HuH-7 (cell line): ENCODE results near the gene TRMT112.
"Not testable (repeated sequence)": the region's sequence is repeated elsewhere in the genome, so short reads cannot be mapped to it uniquely, and the experiment has no call there.

ENCODE experiments used
- DNase-seq: peaks from one replicate; pipeline ENCODE4 v3.0.0; 2011; ENCODE audit warnings: low spot score

Gene TRMT112

DNA sequence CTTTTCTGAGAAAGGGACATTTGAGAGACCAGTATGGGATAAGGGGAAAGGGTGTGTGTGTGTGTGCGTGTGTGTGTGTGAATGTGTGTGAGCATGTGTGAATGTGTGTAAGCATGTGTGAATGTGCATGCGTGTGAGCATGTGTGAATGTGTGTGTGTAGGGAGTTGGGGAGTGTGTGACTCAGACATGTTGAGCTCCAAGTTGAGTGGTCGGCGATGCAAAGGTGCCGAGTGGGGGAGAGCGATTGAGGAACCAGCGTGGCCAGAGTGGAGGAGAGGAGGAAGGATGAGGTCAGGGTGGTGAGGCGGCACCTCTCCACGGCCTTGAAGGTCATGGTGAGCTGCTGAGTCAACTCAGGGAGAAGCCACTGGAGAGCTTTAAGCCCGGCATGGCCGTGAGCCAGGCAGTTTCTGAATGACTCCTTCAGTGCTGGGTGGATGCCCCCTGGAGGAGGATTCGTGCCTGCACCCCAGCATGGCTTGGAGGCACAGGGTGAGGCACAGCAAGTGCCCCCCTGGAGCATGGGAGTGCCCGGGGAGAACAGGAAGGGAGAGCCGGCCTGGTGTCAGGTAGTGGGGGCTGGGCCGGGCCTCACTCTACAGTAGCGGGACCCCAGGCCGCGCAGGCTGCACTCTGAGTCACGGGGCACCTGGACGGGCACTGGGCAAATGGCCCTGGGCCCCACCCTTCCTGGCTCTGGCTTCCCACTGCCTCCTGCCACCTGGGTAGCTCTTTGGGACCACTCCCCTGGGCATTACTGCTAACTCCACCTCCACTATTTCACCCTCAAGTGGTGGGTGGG is 14.4 kb upstream of the TRMT112 start:
- DNase-seq: no peak

DNA sequence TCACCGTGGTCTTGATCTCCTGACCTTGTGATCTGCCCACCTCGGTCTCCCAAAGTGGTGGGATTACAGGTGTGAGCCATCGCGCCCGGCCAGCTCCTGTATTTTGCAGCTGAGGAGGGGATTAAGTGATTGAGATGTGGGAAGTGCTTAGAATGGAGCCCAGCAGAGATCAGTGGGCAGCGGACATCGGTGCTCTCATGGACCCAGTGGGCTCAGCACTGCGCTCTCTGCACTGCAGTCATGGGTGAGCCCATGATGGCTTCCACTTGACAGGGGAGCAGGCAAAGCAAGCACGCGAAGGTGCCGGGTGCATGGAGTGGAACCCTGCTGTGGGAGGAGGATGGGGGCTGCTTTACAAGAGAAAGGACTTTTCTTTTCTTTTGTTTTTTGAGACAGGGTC is 13.5 kb upstream of the TRMT112 start:
- DNase-seq: no peak

DNA sequence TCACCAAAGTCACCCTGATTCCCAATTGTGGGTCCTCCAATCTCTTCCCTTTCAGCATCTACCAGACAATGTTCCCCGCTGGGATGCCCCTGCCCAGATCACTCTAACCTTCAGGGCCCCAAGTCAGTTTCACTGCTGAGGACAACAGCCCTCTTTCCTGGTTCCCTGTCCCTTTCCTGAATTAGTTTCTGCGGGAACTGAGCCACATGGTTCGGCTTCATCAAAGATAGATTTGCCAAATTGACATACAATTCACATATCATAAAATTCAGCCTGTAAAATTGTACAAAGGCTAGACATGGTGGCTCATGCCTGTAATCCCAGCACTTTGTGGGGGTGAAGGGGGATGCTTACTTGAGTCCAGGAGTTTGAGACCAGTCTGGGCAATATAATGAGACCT is 10.6 kb upstream of the TRMT112 start:
- DNase-seq: no peak

DNA sequence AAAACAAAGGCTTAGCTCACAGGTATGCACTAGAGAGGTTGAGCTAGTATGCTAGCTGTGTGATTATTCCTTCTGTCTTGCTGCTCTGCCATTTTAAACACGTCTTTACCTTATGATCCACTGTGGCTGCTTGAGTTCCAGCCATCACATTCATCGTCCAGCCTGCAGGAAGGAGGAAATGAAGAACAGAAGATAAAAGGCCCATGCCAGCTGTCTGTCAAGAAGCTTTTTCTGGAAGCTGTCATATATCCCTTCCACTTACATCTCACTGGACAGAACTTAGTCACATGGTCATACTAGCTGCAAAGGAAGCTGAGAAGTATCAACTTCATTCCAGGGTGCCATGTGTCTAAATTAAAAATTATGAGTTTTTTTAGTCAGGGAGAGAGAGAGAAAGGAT is 10.0 kb upstream of the TRMT112 start:
- DNase-seq: no peak

DNA sequence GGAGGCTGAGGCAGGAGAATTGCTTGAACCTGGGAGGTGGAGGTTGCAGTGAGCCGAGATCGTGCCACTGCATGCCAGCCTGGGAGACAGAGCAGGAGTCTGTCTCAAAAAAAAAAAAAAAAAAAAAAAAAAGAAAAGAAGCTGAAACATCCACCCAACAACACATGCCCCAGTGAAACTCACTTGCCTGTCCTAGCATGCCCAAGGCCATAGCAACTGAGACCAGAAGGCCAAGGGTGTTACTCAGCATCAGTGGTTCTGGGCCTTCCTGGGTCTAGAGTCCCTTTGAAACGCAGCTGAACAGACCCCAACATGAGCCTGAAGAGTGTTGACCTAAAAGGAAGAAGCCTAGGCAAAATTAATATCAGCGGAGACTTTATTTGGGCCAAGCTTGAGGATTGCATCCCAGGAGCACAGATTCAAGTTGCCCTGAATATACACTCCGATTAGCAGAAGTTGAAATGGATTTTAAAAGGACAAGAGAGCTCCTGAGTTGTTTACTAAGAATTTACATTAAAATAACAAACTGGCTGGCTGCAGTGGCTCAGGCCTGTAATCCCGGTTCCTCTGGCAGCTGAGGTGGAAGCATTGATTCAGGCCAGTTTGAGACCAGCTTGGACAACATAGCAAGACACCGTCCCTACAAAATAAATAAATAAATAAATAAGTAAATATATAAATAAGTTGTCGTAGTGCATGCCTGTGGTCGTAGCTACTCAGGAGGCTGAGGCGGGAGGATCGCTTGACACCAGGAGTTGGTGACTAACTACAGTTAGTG is 7.5 kb upstream of the TRMT112 start:
- DNase-seq: no peak

DNA sequence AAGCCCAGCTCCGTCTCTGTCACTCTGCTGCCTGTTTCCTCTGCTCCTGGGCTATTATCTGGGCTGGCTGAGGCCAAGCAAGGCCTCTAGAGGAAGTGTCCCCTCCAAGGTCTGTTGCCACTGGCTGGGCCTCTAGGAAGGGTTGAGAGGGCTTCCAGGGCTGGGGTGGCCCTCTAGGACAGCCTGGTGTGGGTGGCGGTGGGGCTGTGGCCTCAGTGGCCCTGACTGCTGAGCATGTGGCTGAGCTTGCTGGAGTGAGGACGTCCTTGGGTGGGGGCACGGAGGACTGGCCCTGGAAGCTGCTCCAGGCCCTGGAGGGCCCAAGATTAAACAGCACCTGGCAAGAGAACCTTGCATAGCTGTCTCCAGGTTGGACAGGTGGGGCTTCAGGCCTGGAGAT is 6.6 kb upstream of the TRMT112 start:
- not testable (repeated sequence) for DNase-seq

DNA sequence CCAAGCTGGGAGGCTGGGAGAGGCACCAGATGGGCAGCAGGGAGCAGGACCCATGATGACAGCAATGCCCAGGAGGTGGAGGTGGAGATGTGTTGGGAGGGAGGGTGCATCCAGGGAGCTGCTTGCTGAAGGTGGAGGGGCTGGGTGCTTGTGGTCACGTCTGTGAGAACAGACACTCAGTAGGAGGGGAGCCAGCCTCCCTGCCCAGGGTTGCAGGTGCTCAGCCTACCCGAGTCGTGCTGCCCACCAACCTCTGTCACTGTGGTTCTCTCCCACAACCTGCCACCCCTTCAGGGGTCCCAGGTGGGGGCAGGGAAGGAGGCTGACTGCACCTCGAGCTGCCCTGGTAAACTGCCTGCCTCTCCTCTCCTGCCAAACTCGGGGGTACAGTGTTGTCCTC is 6.0 kb upstream of the TRMT112 start:
- no peak for DNase-seq

DNA sequence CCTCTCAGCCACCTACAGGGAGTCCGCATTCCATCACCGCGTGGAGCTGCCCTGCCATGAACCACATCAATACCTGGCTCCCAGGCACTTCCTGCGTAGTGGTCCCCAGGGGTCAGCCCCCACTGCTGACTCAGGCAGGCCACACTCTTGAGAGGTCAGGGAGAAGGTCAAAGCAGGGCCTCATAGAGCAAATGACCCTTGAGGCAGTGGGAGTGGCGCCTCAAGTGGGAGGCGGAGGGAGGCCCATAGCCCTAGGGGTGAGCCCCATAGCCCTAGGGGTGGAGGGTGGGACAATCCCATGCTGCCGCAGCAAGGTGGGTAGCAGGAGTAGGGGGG is 5.5 kb upstream of the TRMT112 start:
- DNase-seq: no peak

DNA sequence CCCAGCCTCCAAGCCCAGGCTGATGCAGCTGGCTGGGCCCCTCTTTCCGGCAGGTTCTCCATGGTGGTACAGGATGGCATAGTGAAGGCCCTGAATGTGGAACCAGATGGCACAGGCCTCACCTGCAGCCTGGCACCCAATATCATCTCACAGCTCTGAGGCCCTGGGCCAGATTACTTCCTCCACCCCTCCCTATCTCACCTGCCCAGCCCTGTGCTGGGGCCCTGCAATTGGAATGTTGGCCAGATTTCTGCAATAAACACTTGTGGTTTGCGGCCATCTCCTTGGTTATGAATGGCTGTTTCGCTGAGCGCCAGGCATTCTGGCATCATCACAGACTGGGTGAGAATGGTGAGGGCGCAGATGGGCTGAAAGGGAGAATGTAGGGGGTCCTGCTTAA is 4.2 kb upstream of the TRMT112 start:
- no peak for DNase-seq

DNA sequence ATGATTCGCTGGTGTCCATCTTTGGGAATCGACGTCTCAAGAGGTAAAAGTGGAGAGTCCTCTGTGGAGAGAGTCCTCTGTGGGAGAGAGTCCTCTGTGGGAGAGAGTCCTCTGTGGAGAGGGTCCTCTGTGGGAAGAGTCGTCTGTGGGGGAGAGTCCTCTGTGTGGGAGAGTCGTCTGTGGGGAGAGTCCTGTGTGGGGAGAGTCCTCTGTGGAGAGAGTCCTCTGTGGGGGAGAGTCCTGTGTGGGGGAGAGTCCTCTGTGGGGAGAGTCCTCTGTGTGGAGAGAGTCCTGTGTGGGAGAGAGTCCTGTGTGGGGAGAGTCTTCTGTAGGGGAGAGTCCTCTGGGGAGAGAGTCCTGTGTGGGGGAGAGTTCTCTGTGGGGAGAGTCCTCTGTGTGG is 3.7 kb upstream of the TRMT112 start:
- DNase-seq: no peak

DNA sequence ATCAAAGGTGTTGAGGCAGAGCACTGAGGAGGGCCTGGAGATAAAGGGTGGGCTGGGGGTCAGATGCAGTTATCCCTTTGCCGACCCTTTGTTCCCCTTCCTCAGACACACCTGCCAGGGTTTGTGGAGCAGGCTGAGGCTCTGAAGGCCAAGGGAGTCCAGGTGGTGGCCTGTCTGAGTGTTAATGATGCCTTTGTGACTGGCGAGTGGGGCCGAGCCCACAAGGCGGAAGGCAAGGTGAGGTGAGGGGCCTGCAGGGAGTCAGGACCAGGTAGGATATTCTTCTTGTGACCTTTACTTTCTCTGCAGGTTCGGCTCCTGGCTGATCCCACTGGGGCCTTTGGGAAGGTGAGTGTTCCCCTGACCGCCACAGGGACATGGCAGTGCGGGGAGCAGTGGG is 3.2 kb upstream of the TRMT112 start:
- DNase-seq: no peak

DNA sequence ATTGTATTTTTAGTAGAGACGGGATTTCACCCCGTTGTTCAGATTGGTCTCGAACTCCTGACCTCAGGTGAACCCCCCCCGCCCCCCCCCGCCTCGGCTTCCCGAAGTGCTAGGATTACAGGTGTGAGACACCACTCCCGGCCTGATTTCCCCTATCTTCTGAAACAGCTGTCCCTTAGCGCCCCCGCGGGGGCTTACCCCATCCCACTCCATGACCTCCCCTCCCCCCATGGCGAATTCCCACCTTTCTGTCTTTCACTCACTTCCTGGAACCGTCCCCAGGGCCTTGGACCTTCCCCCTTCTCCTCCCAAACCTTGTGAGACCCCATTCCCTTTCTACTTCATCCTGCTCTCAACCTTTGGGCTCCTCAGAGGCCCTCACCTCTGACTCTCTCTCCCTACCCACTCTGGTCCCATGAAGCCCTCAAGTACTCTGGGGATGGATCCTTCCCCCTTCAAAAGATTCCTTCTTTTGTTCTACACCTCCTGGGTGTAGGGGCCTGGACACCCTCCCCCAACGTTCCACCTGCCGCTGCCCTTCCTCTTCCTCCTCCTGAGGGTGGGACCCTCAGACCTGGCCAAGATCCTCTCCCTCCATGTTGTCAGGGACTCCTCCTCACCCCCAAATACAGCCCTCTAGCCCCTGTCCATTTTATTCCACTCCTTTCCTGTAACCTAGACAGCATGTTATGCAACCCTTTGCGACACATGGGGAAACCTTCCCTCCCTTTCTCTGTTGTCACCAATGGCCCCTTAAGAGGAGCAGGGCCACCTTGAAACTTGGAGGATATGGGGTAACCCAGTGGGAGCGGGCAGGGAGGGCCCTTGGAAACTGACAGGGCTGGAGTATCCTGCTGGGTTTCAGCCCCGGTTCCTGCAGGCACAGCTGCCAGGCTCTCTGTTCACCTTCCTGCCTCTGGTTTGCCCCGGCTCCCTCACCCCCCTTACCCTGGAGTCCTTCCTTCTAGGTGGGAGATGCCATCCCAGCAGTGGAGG is 1.7 kb upstream of the TRMT112 start:
- no peak for DNase-seq

DNA sequence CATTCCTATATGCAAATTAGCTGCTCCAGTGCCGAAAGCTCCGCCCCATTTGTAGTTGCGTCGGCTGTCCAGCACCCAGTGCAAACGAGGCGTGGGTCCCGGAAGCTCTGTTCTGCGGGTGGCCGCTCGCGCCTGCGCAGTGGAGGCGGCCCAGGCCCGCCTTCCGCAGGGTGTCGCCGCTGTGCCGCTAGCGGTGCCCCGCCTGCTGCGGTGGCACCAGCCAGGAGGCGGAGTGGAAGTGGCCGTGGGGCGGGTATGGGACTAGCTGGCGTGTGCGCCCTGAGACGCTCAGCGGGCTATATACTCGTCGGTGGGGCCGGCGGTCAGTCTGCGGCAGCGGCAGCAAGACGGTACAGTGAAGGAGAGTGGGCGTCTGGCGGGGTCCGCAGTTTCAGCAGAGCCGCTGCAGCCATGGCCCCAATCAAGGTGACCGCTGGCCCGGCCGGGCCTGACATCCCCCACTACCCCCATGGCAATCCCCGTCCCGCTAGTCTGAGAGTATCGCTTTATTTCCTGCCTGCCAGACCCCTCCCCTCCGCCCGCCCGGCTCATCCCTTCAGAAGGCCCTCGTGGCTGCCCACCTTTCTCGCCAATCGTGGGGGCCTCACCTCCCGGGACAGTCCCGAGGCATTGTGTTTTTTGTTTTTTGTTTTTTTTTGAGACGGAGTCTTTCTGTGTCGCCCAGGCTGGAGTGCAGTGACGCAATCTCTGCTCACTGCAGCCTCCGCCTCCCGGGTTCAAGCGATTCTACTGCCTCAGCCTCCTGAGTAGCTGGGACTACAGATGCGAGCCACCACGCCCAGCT is 804 bp upstream of the TRMT112 start, which contains the start of gene PRDX5:
TSS of gene PRDX5 (plus strand) at position 161 of the 805 bp plus-strand sequence. CDS start at position 256, 95 bp downstream.
- DNase-seq: peak; percentile 86

DNA sequence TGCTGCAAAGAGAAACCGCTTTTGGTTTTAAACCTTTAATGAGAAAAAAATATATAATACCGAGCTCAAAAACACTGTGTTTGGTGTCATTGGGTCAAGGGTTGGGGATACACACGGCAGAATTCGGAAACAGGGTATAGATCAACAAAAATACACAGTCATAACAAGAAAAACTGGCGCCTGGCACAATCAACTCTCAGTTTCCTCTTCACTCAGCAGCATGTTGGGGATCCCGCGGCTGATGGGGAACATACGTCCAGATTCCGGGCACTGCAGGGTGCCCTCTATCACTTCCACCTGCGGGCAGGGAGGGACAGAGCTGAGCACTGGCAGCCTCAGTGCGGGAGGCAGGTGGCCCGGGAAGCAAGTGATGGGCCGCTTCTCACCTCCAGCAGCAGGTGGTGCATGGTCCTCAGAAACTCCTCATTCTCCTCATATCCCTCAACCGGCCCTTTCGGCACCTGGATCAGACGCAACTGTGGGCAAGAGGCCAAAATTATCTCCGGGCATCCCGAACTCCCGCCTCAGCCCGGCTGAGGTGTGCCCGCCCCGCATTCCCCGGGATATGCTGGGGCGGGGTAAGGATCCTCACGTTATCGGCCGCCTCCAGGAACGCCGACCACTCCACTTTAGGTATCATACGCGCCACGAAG is 561 bp downstream of the TRMT112 start:
- no peak for DNase-seq

DNA sequence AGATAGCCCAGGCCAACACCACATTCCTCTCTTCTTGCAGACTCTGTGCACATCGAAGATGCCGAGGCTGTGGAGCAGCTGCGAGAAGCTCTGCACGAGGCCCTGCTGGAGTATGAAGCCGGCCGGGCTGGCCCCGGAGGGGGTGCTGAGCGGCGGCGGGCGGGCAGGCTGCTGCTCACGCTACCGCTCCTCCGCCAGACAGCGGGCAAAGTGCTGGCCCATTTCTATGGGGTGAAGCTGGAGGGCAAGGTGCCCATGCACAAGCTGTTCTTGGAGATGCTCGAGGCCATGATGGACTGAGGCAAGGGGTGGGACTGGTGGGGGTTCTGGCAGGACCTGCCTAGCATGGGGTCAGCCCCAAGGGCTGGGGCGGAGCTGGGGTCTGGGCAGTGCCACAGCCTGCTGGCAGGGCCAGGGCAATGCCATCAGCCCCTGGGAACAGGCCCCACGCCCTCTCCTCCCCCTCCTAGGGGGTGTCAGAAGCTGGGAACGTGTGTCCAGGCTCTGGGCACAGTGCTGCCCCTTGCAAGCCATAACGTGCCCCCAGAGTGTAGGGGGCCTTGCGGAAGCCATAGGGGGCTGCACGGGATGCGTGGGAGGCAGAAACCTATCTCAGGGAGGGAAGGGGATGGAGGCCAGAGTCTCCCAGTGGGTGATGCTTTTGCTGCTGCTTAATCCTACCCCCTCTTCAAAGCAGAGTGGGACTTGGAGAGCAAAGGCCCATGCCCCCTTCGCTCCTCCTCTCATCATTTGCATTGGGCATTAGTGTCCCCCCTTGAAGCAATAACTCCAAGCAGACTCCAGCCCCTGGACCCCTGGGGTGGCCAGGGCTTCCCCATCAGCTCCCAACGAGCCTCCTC is 1.5 kb downstream of the TRMT112 start:
- not testable (repeated sequence) for DNase-seq

DNA sequence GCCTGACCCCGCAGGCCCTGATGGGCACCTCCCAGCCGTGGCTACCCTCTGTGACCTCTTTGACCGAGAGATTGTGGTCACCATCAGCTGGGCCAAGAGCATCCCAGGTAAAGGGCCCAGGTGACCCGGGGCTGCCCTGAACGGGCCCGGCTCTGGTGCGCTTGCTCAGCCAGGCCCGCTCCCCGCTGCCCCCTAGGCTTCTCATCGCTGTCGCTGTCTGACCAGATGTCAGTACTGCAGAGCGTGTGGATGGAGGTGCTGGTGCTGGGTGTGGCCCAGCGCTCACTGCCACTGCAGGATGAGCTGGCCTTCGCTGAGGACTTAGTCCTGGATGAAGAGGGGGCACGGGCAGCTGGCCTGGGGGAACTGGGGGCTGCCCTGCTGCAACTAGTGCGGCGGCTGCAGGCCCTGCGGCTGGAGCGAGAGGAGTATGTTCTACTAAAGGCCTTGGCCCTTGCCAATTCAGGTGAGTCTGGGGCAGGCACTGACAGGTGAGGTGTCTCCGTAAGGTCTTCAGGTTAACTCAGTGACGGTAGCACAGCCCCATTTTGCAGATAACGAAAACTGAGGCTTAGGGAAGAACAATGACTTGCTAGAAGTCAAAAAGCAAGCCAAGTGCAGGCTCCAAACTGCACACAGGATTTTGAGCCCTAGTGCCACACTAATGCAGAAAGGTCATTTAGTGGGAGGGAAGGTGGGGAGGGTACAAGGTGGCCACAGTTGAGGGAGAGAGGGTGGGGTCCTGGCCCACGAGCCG is 2.4 kb downstream of the TRMT112 start:
- no peak for DNase-seq

DNA sequence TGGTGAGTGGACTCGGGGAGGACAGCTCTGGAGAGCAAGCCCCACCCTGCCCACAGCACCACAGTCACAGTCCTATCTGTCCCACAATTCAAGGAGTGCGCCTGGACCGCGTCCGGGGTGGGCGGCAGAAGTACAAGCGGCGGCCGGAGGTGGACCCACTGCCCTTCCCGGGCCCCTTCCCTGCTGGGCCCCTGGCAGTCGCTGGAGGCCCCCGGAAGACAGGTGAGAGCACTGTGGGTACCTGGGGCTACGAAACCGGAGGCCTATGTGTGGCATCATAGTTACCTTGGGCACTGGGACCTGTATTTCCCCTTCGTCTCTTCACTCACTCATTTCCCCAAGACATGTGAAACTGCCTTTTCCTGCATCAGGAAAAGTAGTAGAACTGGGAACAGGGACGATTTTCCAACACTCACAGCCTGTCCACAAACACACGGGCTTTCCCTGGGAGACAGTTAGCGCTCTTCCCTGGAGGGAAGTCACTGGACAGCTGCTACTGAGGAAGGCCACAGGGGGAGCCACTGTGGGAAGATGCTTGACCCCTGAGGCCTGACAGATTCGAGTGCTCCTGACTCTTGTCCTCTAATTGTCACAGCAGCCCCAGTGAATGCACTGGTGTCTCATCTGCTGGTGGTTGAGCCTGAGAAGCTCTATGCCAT is 3.1 kb downstream of the TRMT112 start:
- no peak for DNase-seq

DNA sequence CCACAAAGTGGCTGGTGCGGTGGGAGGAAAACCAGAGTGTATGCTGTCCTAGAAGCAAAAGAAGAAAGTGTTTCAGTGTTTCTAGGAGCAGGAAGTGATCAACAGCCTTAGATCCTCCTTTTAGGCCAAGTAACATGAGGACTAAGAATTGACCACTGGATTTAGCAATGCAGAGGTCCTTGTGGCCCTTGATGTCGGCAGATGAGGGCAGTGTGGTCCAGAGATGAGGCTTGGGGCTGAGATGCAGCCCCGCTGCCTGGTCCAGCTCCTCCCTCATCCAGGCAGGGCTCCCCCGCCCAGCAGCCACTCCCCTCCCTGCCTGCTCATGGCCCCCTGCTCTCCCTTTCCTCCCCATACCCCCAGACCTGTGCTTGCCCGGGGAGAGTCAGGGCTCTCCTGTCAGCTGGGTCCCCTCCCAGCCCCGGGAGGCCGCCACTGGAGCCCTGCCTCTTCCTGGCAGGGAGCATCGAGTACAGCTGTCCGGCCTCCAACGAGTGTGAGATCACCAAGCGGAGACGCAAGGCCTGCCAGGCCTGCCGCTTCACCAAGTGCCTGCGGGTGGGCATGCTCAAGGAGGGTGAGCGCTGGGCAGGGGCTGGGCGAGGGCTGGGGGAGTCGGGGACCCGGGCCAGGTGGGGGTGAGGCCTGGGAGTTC is 3.7 kb downstream of the TRMT112 start:
- no peak for DNase-seq
